GM19023 (cell line): Measurements from ENCODE around the gene TACR1.

Experiments used
- ATAC-seq: cut with Tn5 transposase; IDR thresholded peaks from one replicate; pipeline ENCODE4 v1.9.1; 2021; ENCODE audit warnings: mild to moderate bottlenecking, moderate library complexity; ENCODE audit not compliant: unreplicated experiment

TACR1 gene

GRCh38 chr2:75055142-75055819 lies 144.0 kb downstream of the TACR1 start:
- peak; percentile 14 for ATAC-seq

GRCh38 chr2:75054296-75054695 lies 145.0 kb downstream of the TACR1 start:
- no peak for ATAC-seq

GRCh38 chr2:75053484-75054112 lies 145.7 kb downstream of the TACR1 start:
- peak; percentile 56 for ATAC-seq

DNA sequence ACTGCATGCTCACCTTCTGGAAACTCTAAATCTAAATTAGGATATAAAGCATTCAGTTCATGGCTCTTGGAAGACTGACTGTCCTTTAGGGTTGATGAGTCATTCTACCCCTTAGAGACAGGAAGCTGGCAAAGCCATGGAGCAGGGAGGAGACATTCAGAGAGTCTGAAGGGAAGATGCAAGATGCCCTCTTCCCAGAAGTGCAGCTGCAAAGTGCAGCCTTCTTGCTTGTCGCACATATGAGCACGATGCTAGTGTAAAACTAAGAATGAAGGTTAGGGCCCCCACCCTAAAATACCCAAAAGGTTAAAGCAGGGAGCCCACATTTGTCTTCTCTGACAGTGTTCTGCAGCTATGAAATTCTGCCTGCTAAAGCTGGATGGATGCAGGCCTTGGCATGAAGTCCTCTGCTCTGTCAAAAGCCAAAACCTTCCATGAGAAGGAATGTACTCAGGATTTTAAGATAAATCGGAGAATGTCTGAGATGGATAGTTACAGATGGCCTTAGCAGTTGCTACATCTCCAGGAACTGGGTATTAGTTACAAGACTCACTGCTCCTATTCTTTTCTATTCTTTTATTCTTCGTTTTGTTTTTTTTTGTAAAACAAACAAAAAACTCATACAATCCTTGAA lies 151.2 kb downstream of the TACR1 start:
- no peak for ATAC-seq

DNA sequence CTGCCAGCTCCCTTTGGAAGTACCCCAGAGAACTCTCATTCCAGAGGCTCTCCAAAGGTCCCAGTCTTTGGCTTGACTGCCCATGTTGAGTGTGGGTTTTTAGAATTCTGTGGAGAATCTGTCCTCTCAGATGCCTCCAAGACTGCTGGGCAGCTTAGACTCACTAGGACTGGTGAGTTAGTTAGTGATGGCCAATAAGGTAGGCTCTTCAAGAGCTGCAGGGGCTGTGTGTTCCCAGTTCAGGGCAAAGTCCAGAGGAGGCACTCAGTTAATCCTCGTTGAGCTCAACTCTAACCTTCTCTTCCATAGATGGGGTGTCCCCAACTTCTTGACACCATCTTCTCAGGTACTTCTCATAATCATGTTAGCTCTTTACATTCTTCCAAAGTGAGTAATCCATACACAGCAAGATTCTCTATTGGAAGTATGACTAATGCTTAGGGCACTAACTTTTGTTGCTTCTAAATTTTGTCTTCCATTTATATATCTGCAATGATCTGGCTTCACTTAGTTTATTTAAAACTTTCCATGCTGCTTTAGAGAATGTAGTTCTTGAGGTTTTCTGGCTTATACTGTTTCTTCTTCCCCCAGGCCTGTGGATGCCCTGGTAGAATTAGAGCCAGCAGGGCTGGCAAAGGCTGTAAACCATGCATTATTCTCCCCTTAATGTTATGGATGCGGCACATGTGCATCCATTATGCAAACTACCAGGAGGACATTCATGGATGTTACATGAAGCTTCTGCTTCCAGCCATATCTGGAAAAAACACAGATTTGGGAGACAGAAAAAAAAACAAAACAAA lies 151.9 kb downstream of the TACR1 start:
- ATAC-seq, result no peak

- ATAC-seq, result no peak
Observed at GRCh38 chr2:75045526-75046050, 153.7 kb downstream of the TACR1 start.

DNA sequence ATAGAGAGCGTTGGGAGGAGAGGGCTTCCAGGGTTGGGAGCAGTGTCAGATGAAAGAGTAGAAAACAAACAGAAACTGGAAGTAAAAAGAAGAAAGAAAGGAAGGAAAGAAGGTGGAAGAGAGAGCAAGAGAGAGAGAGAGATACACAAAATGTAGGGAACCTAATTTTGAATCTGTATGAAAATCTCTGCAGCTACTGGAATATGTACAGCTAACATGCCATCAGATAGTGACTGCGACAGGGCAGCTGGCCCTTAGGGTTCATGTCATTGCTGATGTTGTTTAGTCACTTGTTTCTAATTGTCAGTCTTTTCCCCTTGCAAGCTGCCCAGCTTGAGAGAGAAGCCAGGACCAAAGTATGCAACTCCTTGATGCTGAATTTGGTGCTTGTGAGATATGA lies 155.0 kb downstream of the TACR1 start:
- ATAC-seq, result no peak

DNA sequence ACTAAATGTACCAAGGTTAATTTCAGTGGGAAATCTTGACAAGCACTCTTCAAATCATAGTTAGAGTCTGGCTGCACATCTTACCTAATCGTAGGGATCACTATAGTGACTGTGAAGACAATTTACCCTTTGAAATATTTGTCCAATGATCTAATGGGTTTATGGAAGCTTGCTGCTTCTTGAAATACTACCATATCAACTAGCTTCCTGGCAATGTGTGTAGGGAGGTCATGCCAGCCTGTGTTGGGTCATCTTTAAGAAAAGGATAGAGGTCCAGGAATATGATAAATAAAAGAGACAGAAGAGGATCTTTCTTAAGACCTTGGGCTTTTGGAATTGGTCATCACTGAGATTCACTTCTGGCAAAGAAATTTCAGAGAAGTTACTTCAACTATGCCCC lies 156.5 kb downstream of the TACR1 start:
- ATAC-seq, result no peak

DNA sequence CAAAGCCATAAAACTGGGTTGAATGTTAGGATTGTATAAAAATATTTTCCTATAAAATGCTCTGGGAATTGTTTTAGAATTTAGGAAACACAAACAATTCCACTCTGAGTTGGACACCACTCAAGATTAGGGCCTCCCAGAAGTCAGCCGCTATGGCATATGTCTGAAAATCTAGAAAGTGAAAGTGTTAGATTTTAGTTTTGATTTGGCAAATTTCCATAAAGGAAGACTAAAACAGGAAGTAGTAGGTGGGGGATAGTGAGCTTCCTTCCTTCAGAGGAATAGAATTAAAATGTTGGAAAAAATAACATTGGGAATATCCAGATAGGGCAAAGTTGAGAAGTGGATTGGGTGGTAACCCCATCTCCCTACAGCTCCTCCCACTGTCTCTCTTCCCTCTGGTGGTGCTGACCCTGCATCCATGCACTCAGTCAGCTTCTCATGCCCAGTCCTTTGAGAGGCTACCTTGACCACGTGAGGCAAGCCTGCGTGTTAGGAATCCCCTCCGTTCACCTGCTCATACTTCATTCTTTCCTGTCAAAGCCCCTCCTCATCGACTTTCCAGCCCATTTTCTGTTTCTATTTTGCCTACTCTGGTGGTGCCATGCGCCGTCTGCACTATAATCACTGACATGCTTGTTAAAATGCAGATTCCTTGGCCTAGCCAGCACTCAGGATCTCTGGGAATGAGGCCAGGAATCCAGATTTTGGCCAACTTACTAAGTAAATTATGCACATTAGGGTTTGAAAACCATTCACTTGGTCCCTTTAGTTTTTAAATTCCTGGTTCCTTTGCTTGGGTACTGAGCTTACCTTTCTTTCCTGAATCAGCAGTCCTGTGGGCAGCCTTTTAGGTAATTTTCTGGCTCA lies 157.4 kb downstream of the TACR1 start:
- ATAC-seq, result no peak

DNA sequence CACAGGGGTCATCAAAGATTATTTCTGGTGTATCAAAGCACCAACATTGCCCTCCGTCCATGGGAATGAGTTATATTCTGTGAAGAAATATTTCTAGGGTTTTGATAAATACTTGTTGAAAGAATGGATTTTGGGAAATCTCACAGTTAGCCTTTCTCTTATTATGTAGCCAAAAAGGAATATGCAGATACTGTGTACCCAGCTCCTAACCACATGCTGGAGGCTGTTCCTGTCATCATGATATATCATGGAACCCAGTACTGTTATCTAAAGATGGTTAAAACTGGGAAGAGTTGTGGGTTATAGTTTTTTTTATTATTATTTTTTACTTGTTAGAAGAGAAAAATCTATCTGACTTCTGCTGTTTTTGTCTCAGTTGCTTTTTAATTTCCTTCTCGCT lies 158.1 kb downstream of the TACR1 start:
- no peak for ATAC-seq

DNA sequence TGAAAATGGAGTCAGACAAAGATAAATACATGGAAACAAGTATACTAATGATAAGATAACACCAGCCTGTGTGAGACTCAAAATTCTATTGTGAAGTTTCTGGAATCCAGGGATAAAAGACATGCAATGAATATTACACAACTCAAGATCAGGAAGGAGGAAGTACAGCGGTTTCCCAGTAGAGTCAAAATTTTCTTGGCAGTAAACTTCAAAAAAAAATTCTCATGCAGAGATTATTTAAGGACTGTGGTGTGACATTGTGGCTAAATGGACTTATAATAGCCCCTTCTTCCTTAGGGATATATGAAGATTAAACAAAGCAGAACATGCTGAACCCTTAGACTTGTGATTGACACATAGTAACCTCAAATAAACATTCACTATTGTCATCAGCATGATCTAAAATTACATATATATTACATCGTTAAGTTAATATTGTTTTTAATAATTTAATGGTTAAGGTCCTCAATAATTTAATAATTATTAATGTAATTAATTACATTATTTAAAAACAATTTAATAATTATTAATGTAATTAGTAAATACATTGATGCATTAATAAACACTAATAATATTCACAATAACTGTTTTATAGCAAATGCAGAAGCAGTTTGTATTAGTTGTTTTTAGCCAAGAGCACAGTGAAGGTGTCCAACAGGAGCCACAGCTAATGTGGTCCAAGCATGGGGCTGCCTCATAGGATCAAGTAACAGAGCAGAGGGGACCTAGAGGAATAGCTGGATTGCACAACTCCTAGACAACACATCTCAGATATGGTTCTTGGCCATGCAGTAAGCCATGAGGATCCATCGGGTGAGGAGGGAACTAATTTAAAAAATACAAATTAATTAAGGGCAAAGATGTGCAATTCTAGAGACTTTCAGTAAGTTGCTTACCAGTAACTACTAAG lies 163.6 kb downstream of the TACR1 start:
- no peak for ATAC-seq

DNA sequence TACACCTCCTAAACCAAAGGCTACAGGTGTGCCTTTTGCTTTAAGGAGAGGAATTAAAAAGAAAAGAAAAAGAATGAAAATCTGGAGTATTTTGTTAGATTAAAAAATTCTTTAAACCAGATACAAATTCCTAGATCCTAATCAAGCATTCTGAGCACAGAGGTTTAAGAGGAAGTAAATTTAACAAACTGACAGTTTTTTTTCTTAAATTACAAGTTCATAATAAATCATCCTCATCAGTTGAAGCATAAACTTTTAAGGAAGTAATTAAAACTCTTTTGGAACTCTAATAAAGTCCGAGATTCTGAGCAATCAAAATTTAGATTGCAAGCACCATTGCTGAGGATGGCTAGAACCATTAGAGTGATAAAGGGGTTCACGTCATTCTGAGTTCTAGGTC lies 165.8 kb downstream of the TACR1 start:
- no peak for ATAC-seq

- no peak for ATAC-seq
Observed at GRCh38 chr2:75031906-75032803, 167.2 kb downstream of the TACR1 start.

DNA sequence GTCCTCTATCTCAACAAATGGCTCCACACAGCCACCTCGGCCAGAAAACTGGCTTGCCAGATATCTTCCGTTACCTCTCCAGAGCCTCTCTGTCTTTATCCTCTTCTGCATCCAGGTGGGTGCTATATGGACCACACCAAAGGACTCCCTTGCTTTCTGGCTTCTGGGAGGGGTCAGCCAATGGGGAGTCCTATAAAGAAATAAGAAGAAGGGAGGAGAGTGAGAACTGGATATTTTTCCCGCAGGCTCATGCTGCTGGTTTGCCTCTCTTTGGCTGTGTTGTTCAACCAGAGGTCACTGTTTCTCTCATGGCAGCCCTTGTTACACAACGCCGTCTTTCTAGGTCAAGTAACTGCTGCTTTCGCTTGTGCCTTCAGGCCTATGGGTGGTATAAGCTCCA lies 168.1 kb downstream of the TACR1 start:
- ATAC-seq, result no peak

- ATAC-seq, result no peak
Observed at GRCh38 chr2:75030218-75031009, 168.9 kb downstream of the TACR1 start.

- ATAC-seq, result no peak
Observed at GRCh38 chr2:75027886-75028285, 171.4 kb downstream of the TACR1 start.

GRCh38 chr2:75025633-75026380 lies 173.5 kb downstream of the TACR1 start:
- no peak for ATAC-seq
